Upper lobe of right lung (tissue), 1 donor: Measurements from ENCODE around the gene RANBP9. TPM values are rescaled to one million over a fixed set of nuclear protein-coding genes. Genes with fewer than 3 reads are reported as not detected.

ENCODE experiments used
- ATAC-seq: fragments of 200-7000 bp; cut with Tn5 transposase; one replicate; pipeline ENCODE4 v1.9.1; 2020; ENCODE audit warnings: mild to moderate bottlenecking, moderate library complexity
- DNase-seq: peaks from one replicate; pipeline ENCODE4 v3.0.0-alpha.2; 2020
- H3K27ac ChIP-seq: fragments of 200-600 bp; one replicate; pipeline ENCODE4 v1.8.0; 2022
- H3K27me3 ChIP-seq: fragments of 200-600 bp; one replicate; pipeline ENCODE4 v1.8.0; 2022; ENCODE audit warnings: mild to moderate bottlenecking
- H3K36me3 ChIP-seq: fragments of 200-600 bp; one replicate; pipeline ENCODE4 v1.8.0; 2022
- H3K4me1 ChIP-seq: fragments of 200-600 bp; one replicate; pipeline ENCODE4 v1.8.0; 2022
- H3K4me3 ChIP-seq: fragments of 200-600 bp; one replicate; pipeline ENCODE4 v1.8.0; 2022; ENCODE audit warnings: mild to moderate bottlenecking
- H3K9me3 ChIP-seq: fragments of 200-600 bp; one replicate; pipeline ENCODE4 v1.8.0; 2022
- intact Hi-C: fragments of 100-400 bp; cut with DNase I; formaldehyde crosslinking; loops from one replicate; pipeline ENCODE4 v1.11.0; 2022
- total RNA-seq: library from RNA; stranded (reverse); fragmentation: NEBNext Ultra II Directional; extraction: Animal tissue kit (Norgen Biotek cat#: 25700); gene quantifications from one replicate; pipeline ENCODE4 v1.2.1, GENCODE V29; 2021
- TF ChIP-seq, protein P1 (sequence below): fragments of 200-600 bp; IDR thresholded peaks from one replicate; pipeline ENCODE4 v1.8.0; 2022; ENCODE audit warnings: antibody characterized with exemption
- donor health status: DM: no; HTN: yes; CAD: no; lungs with severe emphysema.

RANBP9 gene
- total RNA-seq, 1 donor from 2014 or later = 38.5 TPM

DNA sequence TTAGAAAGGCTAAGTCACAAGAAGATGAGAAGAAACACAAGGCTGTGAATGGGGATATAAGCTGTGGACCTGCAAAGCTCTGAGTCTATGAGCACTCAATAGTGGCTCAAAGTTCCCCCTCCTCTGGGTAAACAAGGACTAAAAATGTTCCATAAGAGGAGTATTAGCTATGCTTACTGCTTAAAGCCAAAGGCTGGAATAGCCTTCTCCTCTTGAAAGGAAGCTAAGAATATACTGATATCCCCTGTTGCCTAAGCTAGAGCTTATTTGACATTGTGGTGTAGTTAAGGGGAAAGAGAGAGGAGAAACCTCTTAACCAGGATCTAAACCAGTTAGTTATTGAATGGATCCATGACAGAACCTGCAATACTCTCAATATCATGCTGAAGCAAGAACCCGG lies 50.7 kb downstream of the RANBP9 start:
- ATAC-seq = no peak
- TF ChIP-seq, protein P1, sequence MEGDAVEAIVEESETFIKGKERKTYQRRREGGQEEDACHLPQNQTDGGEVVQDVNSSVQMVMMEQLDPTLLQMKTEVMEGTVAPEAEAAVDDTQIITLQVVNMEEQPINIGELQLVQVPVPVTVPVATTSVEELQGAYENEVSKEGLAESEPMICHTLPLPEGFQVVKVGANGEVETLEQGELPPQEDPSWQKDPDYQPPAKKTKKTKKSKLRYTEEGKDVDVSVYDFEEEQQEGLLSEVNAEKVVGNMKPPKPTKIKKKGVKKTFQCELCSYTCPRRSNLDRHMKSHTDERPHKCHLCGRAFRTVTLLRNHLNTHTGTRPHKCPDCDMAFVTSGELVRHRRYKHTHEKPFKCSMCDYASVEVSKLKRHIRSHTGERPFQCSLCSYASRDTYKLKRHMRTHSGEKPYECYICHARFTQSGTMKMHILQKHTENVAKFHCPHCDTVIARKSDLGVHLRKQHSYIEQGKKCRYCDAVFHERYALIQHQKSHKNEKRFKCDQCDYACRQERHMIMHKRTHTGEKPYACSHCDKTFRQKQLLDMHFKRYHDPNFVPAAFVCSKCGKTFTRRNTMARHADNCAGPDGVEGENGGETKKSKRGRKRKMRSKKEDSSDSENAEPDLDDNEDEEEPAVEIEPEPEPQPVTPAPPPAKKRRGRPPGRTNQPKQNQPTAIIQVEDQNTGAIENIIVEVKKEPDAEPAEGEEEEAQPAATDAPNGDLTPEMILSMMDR = no peak
- H3K36me3 ChIP-seq = no peaks in the 10 kb centered on the region
- no peaks in the 10 kb centered on the region for H3K27me3 ChIP-seq
- no peak overlapping the region for H3K27ac ChIP-seq
- no peak overlapping the region for H3K4me3 ChIP-seq
- H3K4me1 ChIP-seq = peaks cover 6% of the 10 kb centered on the region
- no peak for DNase-seq
- H3K9me3 ChIP-seq = no peaks in the 10 kb centered on the region
- intact Hi-C loops = no loop called here

DNA sequence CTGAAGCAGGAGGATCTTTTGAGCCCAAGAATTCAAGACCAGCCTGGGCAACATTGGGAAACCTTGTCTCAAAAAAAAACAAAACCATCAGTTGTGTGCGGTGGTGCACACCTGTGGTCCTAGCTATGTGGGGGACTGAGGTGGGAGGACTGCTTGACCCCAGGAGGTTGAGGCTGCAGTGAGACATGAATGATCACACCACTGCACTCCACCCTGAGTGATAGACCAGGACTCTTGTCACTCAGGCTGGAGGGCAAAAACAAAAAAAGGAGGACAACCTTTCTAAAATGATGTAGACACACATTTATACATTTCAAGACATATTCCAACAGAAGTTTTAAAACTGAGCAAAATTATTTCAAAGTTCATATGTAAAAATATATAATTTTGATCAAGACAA lies 51.4 kb downstream of the RANBP9 start:
- intact Hi-C loops = no loop called here
- Histone ChIP-seq H3K27me3 (no peaks in the 10 kb centered on the region), H3K9me3 (no peaks in the 10 kb centered on the region), H3K4me3 (no peak overlapping the region), H3K27ac (no peak overlapping the region), H3K4me1 (peaks cover 6% of the 10 kb centered on the region), H3K36me3 (no peaks in the 10 kb centered on the region)
- TF ChIP-seq, protein P1 = no peak
- ATAC-seq (no peak), DNase-seq (no peak)

DNA sequence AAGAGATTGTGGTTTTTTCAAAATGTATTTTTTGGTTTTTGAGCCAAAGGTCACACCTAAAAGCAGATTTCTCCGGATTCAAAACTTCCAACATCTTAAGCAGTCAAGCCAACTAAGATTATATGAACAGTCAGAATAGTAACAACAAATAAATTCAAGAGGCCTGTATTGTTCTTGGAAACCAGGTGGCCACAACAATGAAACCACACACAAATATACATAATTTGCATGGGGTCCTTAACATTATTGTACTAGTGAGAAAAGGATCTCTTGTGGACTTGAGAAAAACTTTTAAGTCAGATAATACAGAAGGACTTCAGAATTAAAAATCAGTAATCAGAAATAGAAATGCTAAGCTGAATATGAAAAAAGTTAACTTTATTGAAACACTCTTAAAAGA lies 55.9 kb downstream of the RANBP9 start:
- Histone ChIP-seq H3K4me1 (peaks cover under 1% of the 10 kb centered on the region), H3K27ac (no peak overlapping the region), H3K4me3 (no peak overlapping the region), H3K36me3 (no peaks in the 10 kb centered on the region), H3K27me3 (no peaks in the 10 kb centered on the region), H3K9me3 (no peaks in the 10 kb centered on the region)
- intact Hi-C loops = no loop called here
- DNase-seq (no peak), ATAC-seq (no peak)
- TF ChIP-seq, protein P1 = no peak

DNA sequence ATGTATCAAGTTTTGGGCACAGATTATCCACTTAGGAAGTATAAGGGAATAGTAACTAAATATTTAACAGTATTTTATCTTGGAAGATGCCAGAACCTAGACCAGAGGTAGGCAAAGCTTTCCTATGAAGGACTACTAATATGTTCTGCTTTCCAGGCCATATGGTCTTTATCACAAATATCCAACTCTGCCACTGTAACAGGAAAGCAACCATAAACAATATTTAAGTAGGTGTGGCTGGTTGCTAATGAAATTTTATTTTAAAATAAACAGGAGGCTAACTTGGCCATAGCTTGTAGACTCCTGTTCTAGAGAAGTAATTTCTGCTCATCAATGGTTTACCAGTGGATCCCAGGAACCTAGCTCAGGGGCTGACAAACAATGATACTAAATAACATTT lies 57.1 kb downstream of the RANBP9 start:
- Histone ChIP-seq H3K4me3 (no peak overlapping the region), H3K27me3 (no peaks in the 10 kb centered on the region), H3K27ac (no peak overlapping the region), H3K36me3 (no peaks in the 10 kb centered on the region), H3K4me1 (no peaks in the 10 kb centered on the region), H3K9me3 (no peaks in the 10 kb centered on the region)
- TF ChIP-seq, protein P1 = no peak
- DNase-seq (no peak), ATAC-seq (no peak)
- intact Hi-C loops = no loop called here

DNA sequence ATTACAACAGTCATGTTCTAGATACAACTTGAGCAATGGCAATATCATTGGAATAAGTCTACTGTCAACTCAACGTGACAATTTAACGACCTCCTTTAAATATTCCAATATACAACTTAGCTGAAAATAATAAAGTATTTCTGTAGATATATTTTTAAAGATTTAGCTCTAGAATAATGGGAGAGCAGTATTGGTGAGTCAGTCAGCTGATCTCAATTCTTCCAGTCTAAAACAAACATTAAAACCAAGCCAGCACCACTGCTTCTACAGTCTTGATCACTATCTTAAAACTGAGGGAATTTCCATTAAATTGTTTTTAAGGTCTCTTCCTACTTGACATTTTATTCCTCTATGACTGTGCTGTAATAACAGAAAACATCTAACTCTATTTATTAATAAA lies 58.3 kb downstream of the RANBP9 start:
- DNase-seq = no peak
- intact Hi-C loops = no loop called here
- H3K4me3 ChIP-seq = no peak overlapping the region
- TF ChIP-seq, protein P1 = no peak
- no peaks in the 10 kb centered on the region for H3K9me3 ChIP-seq
- ATAC-seq = no peak
- H3K4me1 ChIP-seq = no peaks in the 10 kb centered on the region
- H3K27ac ChIP-seq = no peak overlapping the region
- H3K27me3 ChIP-seq = no peaks in the 10 kb centered on the region
- H3K36me3 ChIP-seq = no peaks in the 10 kb centered on the region

DNA sequence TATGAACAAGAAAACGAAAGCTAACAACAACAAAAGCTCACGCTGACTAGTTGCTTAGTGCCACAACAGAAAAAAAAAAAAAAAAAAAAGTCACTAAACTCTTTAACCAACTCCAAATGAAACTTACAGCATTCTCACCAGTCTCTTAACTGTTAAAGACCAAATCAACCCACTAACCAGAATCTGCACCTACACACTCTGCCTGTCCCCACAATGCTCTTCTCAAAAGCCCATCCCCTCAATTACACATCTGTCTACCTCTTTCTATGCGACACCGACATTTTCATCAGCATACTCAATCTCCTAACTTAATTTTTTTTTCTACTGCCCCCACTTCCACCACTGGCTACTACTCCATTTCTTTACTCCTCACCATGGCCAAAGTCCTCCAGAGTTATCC lies 62.2 kb downstream of the RANBP9 start:
- no peaks in the 10 kb centered on the region for H3K27me3 ChIP-seq
- intact Hi-C loops = no loop called here
- no peak for DNase-seq
- no peaks in the 10 kb centered on the region for H3K9me3 ChIP-seq
- no peaks in the 10 kb centered on the region for H3K4me1 ChIP-seq
- TF ChIP-seq, protein P1 = no peak
- no peaks in the 10 kb centered on the region for H3K36me3 ChIP-seq
- H3K4me3 ChIP-seq = no peak overlapping the region
- H3K27ac ChIP-seq = no peak overlapping the region
- ATAC-seq = no peak
